ENCODE data around the gene MCOLN1.

DNA sequence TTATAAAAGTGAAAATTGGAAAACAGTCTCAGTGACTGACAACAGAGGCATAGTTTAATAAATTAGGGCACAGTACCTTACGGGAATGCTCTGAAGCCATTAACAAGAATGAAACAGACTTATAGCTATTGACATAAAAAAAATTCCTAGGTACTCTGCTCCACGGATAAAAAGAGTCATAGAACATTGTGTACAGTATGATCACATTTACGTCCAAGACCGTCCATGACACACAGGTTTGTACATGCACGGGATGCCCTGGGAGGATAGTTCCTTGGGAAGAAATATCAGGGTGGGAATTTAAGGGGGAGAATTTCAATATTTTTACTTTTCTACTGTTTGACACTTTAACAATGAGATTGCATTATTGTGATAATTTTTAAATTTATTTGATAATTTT lies 48.3 kb downstream of the MCOLN1 start:
- TF ChIP-seq POLR2A (IDR thresholded peaks at IDR 0.05), result no peak
- TF ChIP-seq, protein P1, sequence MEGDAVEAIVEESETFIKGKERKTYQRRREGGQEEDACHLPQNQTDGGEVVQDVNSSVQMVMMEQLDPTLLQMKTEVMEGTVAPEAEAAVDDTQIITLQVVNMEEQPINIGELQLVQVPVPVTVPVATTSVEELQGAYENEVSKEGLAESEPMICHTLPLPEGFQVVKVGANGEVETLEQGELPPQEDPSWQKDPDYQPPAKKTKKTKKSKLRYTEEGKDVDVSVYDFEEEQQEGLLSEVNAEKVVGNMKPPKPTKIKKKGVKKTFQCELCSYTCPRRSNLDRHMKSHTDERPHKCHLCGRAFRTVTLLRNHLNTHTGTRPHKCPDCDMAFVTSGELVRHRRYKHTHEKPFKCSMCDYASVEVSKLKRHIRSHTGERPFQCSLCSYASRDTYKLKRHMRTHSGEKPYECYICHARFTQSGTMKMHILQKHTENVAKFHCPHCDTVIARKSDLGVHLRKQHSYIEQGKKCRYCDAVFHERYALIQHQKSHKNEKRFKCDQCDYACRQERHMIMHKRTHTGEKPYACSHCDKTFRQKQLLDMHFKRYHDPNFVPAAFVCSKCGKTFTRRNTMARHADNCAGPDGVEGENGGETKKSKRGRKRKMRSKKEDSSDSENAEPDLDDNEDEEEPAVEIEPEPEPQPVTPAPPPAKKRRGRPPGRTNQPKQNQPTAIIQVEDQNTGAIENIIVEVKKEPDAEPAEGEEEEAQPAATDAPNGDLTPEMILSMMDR (IDR thresholded peaks at IDR 0.05), result no peak
- TF ChIP-seq EP300 (IDR thresholded peaks at IDR 0.05), result no peak

Data from ovary (tissue), 3 donors.